ENCODE results near the gene BANK1.

The BANK1 gene

DNA sequence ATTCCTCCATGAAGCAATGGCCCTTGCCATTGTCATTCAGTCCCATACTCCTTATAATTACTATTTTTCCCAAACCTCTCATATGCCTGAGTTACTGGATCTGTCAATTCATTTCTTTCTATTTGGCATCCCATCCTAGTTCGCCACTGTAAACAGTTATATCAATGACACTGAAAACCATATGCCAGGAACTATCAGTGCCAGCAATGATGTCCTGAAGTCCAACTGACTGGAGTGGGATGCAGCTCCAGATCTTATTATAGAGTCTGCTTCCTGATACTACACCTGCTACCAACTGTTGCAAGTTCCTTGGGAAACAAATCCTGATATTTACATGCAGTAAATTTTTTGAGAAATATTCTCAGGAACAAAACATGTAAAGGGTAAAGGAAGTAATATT, 27.0 kb upstream of the BANK1 start:
- no peaks in the 10 kb centered on the region for H3K36me3 Mint-ChIP-seq (ENCODE audit: low read depth)
- peaks cover 3% of the 10 kb centered on the region for H3K27me3 Mint-ChIP-seq (ENCODE audit: low read depth)
- TF ChIP-seq, protein P1, sequence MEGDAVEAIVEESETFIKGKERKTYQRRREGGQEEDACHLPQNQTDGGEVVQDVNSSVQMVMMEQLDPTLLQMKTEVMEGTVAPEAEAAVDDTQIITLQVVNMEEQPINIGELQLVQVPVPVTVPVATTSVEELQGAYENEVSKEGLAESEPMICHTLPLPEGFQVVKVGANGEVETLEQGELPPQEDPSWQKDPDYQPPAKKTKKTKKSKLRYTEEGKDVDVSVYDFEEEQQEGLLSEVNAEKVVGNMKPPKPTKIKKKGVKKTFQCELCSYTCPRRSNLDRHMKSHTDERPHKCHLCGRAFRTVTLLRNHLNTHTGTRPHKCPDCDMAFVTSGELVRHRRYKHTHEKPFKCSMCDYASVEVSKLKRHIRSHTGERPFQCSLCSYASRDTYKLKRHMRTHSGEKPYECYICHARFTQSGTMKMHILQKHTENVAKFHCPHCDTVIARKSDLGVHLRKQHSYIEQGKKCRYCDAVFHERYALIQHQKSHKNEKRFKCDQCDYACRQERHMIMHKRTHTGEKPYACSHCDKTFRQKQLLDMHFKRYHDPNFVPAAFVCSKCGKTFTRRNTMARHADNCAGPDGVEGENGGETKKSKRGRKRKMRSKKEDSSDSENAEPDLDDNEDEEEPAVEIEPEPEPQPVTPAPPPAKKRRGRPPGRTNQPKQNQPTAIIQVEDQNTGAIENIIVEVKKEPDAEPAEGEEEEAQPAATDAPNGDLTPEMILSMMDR (IDR thresholded peaks at IDR 0.05; ENCODE audit: unreplicated experiment in 3 of 3) = no peak
- peaks cover 16% of the 10 kb centered on the region for H3K9me3 Mint-ChIP-seq
- H3K4me3 Mint-ChIP-seq = no peak overlapping the region
- no peaks in the 10 kb centered on the region for H3K4me1 Mint-ChIP-seq
- H3K27ac Mint-ChIP-seq = no peak overlapping the region

DNA sequence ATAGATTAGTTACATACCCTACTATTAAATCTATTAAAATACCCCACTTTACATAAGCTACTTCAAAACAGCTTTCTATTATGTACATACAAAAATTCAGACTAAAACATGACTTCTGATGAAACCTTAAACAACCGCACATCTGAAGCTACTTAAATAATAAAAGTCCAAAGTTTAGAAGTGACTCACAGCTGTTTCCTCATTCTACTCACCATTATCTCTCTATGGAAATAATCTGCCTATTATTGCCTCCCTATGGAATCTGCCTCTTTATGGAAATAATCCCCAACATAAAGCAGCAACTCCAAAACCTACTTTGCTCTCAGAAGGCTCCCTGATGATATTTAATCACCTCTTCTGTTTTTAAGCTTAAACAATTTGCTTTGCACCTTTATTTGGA, 15.7 kb upstream of the BANK1 start:
- H3K4me1 Mint-ChIP-seq = no peaks in the 10 kb centered on the region
- no peak overlapping the region for H3K27ac Mint-ChIP-seq
- H3K27me3 Mint-ChIP-seq (ENCODE audit: low read depth) = no peaks in the 10 kb centered on the region
- peaks cover 23% of the 10 kb centered on the region for H3K9me3 Mint-ChIP-seq
- TF ChIP-seq, protein P1 (IDR thresholded peaks at IDR 0.05; ENCODE audit: unreplicated experiment in 3 of 3) = no peak
- no peaks in the 10 kb centered on the region for H3K36me3 Mint-ChIP-seq (ENCODE audit: low read depth)
- no peak overlapping the region for H3K4me3 Mint-ChIP-seq

- Mint-ChIP-seq H3K27me3 (ENCODE audit: low read depth) (peaks cover 3% of the 10 kb centered on the region), H3K4me1 (no peaks in the 10 kb centered on the region)
Observed at GRCh38 chr4:101777431-101777830, 13.1 kb upstream of the BANK1 start.

DNA sequence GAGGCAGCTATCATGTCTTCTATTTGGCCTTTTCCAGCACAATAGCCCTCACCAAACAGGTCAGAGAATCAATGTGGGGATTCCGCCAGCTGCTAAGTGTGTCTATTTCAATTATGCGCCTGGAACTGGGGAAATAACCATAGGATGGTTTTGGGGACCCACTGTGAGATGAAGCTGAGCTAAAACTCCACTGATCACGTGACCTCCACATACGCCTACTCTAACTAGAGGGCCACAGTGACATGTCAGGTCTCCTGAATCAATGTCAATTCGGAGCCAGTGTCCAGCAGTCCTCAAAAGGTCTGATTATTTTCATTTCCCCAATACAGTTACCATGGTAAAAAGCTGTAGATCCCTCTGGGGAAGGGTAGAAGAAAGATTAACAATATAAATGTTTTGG, 10.2 kb upstream of the BANK1 start:
- peaks cover 3% of the 10 kb centered on the region for H3K27me3 Mint-ChIP-seq (ENCODE audit: low read depth)
- no peaks in the 10 kb centered on the region for H3K36me3 Mint-ChIP-seq (ENCODE audit: low read depth)
- TF ChIP-seq, protein P1 (IDR thresholded peaks at IDR 0.05; ENCODE audit: unreplicated experiment in 3 of 3) = no peak
- H3K9me3 Mint-ChIP-seq = no peaks in the 10 kb centered on the region
- no peak overlapping the region for H3K27ac Mint-ChIP-seq
- H3K4me3 Mint-ChIP-seq = no peak overlapping the region
- H3K4me1 Mint-ChIP-seq = no peaks in the 10 kb centered on the region

More at GRCh38 chr4:101777431-101777830, 13.1 kb upstream of the BANK1 start:
- H3K36me3 Mint-ChIP-seq (ENCODE audit: low read depth) = no peaks in the 10 kb centered on the region
- no peak overlapping the region for H3K4me3 Mint-ChIP-seq
- TF ChIP-seq, protein P1 (IDR thresholded peaks at IDR 0.05; ENCODE audit: unreplicated experiment in 3 of 3) = no peak
- no peak overlapping the region for H3K27ac Mint-ChIP-seq
- peaks cover 3% of the 10 kb centered on the region for H3K9me3 Mint-ChIP-seq

DNA sequence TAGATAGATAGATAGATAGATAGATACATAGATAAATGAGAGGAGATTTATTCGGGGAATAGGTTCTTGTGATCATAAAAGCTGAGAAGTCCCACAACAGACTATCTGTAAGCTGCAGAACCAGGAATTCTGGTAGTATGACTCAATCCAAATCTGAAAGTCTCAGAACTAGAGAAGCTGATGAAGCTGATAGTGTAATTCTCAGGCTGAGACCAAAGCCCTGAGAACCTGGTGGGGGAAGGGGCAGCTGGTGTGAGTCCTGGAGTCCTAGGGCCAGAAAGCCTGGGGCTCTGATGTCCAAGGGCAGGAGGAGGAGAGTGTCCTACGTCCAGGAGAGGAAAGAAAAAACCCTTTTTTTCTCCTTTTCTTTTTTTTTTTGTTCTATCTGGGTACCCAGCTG, 8.0 kb upstream of the BANK1 start:
- Mint-ChIP-seq H3K4me1 (no peaks in the 10 kb centered on the region), H3K4me3 (no peak overlapping the region), H3K36me3 (ENCODE audit: low read depth) (no peaks in the 10 kb centered on the region), H3K9me3 (peaks cover 2% of the 10 kb centered on the region), H3K27me3 (ENCODE audit: low read depth) (peaks cover 3% of the 10 kb centered on the region), H3K27ac (no peak overlapping the region)
- TF ChIP-seq, protein P1 (IDR thresholded peaks at IDR 0.05; ENCODE audit: unreplicated experiment in 3 of 3) = no peak

DNA sequence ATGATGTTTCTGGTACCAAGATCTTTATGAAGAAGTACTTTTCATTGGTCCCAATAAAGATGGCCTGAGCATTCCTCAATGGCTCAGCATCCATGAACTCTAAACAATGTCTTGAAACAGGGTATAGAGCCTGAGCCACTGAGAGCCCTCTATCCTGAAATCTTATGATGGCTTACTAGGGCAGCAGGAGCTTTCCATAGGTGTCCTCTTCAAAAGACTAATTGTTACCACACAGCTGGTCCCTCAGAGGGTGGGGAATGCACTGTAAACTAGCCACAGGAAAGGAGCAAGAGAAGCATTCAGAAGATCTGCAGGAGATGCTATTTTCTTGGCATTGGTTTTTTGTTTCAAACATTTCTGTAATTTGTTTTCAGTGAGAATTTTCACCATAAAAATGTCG, 5.6 kb upstream of the BANK1 start:
- TF ChIP-seq, protein P1 (IDR thresholded peaks at IDR 0.05; ENCODE audit: unreplicated experiment in 3 of 3) = no peak
- Mint-ChIP-seq H3K4me1 (no peaks in the 10 kb centered on the region), H3K4me3 (no peak overlapping the region), H3K27me3 (ENCODE audit: low read depth) (peaks cover 3% of the 10 kb centered on the region), H3K9me3 (peaks cover 2% of the 10 kb centered on the region), H3K36me3 (ENCODE audit: low read depth) (no peaks in the 10 kb centered on the region), H3K27ac (no peak overlapping the region)

Measured in nephron (organoid).